Right lobe of liver (tissue), 4 donors: ENCODE data around the gene PHAF1.

Experiments
- POLR2A ChIP-seq: fragments of 450-650 bp; IDR thresholded peaks from one replicate; pipeline ENCODE4 v1.6.1; 2017; ENCODE audit warnings: antibody characterized with exemption, mild to moderate bottlenecking
- TF ChIP-seq, protein P1 (sequence below), 4 donors: fragments of 200-600 bp in 3 of 4; fragments of 450-650 bp in 1 of 4; IDR thresholded peaks; one replicate each; pipeline versions ENCODE4 v1.5.1 to v1.8.0; 2016 to 2022; ENCODE audit warnings: antibody characterized with exemption in 4 of 4, mild to moderate bottlenecking in 2 of 4
- donor health status: DM: no; HTN: no; CAD: no.
- donor health status: DM: no; HTN: no; CAD: no.
- donor health status: DM: no; HTN: yes; CAD: no.

DNA sequence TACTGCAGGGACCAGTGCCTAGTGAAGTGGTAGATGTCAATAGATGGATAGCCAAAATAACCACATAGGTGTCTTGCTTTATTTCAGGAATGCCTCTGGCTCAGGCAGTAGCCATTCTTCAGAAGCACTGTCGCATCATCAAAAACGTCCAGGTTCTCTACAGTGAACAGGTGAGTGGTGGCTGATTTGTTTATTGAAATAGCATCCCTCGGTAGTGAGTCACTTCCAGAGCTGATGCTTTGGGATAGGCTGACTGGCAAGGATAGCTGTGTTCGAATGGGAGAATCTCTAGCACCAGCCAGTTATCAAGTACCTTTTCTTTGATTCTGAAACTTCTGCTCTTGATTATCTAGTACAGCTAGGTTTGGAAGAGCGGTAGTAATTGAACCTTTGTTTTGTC lies 10.3 kb downstream of the PHAF1 start:
- TF ChIP-seq, protein P1, sequence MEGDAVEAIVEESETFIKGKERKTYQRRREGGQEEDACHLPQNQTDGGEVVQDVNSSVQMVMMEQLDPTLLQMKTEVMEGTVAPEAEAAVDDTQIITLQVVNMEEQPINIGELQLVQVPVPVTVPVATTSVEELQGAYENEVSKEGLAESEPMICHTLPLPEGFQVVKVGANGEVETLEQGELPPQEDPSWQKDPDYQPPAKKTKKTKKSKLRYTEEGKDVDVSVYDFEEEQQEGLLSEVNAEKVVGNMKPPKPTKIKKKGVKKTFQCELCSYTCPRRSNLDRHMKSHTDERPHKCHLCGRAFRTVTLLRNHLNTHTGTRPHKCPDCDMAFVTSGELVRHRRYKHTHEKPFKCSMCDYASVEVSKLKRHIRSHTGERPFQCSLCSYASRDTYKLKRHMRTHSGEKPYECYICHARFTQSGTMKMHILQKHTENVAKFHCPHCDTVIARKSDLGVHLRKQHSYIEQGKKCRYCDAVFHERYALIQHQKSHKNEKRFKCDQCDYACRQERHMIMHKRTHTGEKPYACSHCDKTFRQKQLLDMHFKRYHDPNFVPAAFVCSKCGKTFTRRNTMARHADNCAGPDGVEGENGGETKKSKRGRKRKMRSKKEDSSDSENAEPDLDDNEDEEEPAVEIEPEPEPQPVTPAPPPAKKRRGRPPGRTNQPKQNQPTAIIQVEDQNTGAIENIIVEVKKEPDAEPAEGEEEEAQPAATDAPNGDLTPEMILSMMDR (IDR thresholded peaks at IDR 0.05) = no peak
- no peak for TF ChIP-seq POLR2A
